Fibroblast of skin of scalp (primary cell): ENCODE measurements around the gene CNTRL.

Experiments used
- DNase-seq: peaks from one replicate; pipeline ENCODE4 v3.0.0-alpha.2; 2013

The CNTRL gene

GRCh38 chr9:121182101-121182836 is 107.5 kb downstream of the CNTRL start:
- DNase-seq = no peak

- DNase-seq = no peak
These were observed 108.2 kb downstream of the CNTRL start for GRCh38 chr9:121182989-121183388.

DNA sequence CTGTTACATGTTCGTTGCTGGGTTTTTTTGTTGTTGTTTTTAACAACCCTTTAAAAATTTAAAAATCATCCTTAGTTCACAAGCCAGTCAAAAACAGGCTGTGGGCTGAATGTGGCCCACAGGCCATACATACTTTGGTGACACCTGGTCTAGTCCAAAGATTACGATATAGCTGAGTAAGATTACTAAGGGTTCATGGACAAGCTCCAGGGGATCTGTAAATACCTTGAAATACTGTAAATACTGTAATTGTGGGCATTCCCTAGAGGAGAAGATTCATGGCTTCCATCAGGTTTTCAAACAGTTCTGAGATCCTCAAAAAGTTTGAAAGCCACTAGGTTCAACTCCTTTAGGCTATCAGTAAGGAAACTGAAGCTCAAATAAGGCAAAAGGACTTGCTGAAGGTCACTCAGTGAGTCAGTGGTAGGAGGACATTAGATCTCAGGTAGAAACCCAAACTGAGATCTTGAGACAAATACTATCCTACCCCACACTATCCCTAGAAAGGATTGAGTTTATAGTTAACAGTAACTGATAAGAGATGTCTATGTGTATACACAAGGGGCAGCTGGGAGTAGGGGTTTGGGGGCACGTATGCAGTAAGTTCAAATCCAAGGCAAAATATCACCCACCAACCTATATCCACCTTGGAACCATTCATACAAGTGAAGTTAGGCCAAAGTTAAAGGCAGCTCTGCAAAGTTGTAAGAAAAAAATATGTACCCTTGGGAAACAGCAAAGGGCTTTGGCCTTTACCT is 109.1 kb downstream of the CNTRL start:
- no peak for DNase-seq

DNA sequence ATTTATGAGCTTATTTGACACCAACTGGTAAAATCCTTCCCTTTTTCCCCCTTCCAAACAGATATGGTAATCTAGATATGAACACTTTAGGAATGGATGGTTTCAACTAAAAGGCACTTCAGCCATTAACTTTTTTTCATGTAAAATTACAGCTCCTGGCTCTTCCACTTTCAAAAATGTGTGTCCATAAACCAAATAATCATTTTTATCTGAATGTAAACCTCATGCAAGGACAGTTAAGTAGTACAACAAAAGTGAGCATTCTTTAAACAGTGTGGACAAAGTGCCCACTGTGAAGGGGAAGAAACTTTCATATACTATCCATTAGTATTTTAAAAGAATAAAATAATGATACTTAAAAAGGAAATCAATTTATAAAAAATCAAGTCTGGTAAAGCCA is 109.7 kb downstream of the CNTRL start:
- DNase-seq = no peak

DNA sequence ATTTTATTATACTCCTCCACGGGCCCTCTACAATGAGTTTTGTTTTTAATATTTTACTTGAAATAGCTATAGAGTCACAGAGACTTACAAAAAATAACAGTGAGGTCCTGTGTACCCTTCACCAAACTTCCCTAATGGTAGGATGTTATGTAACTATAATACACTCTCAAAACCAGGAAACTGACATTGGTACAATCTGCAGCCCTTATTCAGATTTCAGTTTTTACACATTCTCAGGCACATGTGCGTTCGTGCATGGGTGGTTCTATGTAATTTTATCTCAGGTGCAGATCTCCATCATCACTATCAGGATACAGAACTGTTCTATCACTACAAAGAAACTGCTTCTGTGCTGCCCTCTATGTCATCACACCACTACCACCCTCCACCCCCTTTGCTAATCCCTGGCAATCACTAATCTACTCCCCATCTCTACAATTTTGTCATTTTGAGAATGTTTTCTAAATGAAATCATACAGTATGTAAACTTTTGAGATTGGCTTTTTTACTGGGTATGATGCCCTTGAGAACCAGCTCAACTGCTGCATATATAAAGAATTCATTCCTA is 110.5 kb downstream of the CNTRL start:
- DNase-seq = no peak

DNA sequence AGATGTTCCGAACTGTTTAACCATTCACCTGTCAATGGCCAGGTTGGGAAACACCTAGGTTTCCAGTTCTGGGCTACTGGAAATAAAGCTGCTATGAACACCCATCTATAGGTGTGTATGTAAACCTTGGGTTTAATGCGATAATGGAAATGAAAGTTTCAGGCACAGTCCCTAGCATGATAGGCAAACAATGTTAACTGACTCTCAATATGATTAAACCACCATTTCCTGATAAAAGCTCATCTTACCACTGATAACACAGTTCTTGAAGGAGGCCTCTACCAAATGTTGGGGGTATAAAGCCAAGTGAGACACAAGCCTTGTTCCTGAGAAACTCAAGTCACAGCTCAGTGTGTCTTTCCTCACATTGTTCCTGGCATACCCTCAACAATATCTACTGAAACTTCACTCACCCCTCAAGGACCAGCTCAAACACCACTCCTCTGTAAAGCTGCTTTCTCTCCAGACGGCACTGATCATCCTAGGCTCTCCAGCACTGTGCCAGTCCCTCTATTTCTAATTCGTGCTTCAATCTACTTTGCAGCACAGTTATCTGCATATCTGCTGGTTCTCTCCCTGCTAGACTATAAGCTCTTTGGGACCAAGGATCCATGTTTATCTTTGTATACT is 111.1 kb downstream of the CNTRL start:
- DNase-seq = no peak

GRCh38 chr9:121187636-121188305 is 113.0 kb downstream of the CNTRL start:
- DNase-seq = peak; percentile 40

- DNase-seq = no peak
These were observed 114.3 kb downstream of the CNTRL start for GRCh38 chr9:121189006-121189405.

DNA sequence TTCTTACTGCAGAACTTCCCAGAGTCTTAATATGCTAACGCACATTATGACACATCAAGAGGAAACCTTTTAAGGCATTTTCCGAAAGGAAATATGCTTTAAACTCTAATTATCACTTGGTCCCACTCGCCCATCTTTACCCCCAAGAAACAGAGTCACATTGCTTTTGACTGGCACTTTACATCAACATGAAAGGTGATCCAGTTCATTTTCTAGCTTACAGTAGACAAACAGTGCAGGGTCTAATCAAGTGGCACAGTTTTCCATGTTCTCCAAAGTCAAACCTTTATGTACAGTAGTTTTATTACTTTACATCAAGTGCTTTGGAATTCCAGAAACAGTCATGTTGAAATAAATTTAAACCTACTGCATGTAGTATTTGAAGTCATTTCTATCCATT is 114.9 kb downstream of the CNTRL start:
- DNase-seq = no peak

GRCh38 chr9:121191235-121191634 is 116.5 kb downstream of the CNTRL start:
- DNase-seq = no peak

GRCh38 chr9:121192518-121192917 is 117.8 kb downstream of the CNTRL start:
- peak; percentile 29 for DNase-seq

- no peak for DNase-seq
These were observed 118.3 kb downstream of the CNTRL start for GRCh38 chr9:121192959-121193640.

GRCh38 chr9:121194730-121195129 is 120.0 kb downstream of the CNTRL start:
- DNase-seq = no peak

DNA sequence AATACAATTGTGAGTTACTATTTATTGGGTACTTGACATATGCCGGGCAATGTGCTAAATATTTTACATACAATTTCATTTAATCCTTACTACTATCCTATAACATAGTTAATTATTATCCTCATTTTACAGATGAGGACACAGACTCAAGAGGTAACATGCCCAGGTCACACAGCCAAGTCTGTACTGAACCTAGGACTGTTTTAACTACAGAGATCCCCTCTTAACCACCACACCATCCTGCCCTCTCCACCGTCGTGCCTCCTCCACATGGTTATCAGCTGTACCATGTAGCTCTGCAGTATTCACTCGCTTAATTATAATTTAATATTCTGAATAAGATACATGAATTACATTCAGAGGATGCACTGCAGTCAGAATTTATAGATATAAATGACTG is 121.6 kb downstream of the CNTRL start:
- DNase-seq = no peak

GRCh38 chr9:121197132-121197531 is 122.4 kb downstream of the CNTRL start:
- no peak for DNase-seq

DNA sequence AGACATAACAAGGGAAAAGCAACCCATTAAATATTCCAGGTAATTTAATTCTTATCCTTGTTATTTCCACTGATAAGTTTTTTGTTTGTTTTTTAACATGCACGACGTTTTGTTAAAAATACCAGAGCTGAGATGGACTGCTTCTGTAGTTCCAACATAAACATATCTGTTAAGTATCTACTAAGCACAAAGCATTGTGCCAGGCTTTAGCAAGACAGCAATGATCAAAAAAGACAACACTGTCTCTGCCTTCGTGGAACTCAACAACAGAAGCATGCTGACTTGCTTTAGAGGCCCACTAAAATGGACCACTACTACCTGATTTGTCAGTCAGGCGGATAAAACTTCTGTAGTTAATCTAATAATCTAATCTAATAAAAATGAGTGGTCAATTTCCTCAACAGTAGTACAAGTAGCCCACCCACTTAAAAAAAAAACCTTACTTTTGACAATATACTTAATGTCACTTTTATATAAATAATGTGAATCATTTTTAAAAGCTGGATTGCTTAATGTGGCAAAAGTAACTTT is 123.8 kb downstream of the CNTRL start:
- no peak for DNase-seq

- DNase-seq = no peak
These were observed 125.2 kb downstream of the CNTRL start for GRCh38 chr9:121199921-121200320.

DNA sequence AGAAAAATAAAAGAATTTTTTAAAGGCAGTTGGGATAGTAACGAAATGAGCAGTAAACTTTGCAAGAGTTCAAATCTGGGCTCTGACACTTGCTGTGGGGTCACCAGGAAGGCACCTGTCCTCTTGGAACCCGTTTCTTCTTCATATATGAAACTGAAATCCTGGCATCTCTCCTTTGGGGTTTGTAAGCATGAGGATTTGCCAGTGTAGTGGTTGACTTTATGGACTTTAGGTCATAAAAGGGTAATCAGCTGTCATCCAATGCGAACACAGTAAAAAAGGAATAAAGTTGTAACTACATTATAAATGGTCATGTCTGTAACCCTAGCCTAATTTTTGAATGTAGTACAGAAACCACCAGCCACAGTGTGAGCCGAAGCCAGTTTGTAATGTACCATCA is 125.6 kb downstream of the CNTRL start:
- DNase-seq = no peak

GRCh38 chr9:121201045-121201737 is 126.4 kb downstream of the CNTRL start:
- DNase-seq = no peak

GRCh38 chr9:121201738-121202533 is 127.2 kb downstream of the CNTRL start, which contains the start of gene RAB14:
Gene RAB14 (minus strand): TSS chr9:121201869. CDS start chr9:121193412, 8,457 bp downstream.
- peak; percentile 98 for DNase-seq
